GM19324 (cell line): Measurements from ENCODE around the gene CRYBG3.

Source experiments
- ATAC-seq: cut with Tn5 transposase; IDR thresholded peaks from one replicate; pipeline ENCODE4 v1.9.1; 2021; ENCODE audit warnings: mild to moderate bottlenecking, moderate library complexity; ENCODE audit not compliant: unreplicated experiment, low FRiP score

The CRYBG3 gene

GRCh38 chr3:97969541-97969940 lies 147.7 kb downstream of the CRYBG3 start:
- ATAC-seq: no peak

DNA sequence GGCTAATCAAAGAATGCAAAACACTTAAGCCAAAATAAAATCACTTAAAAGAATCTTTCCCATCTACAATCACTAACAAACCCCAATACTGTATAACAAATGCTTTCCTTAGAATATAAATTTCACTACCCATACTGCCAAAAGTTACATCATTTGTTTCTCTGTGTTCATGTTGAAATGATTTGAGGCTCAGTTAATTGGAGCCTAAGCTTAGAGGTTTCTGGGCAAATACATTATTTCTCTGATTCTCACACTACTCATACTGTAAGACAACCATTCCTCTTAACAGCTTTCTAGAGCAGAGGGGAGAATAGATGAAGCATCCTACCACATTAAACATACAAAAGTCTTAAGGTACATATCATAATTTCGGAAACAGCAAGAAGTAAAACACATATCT lies 148.3 kb downstream of the CRYBG3 start:
- ATAC-seq: no peak

GRCh38 chr3:97970956-97971620 lies 149.3 kb downstream of the CRYBG3 start:
- no peak for ATAC-seq

- peak; percentile 93 for ATAC-seq
These were observed 150.1 kb downstream of the CRYBG3 start, which contains the start of gene RIOX2 for GRCh38 chr3:97971679-97972567. Gene RIOX2 (minus strand): TSS chr3:97972431. CDS start chr3:97967593, 4,838 bp downstream.

DNA sequence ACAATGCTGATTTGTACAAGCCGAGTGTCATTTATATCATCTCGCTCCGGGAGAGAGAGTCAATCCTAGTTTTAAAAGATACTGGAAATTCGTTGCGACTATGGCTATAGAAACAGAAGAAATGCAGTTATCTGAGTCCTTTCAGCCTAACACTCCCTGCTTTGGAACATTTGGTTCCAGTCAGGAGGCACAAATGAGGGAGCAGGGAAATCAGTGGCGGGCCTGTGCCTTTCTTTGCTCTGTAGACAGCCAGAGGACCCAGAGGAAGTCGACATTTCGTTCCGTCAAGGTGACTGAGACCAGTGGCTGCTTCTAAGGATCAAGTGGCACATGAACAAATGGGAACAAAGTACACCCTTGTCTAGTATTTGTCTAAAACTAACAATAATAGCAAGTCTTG lies 151.2 kb downstream of the CRYBG3 start:
- ATAC-seq: no peak

GRCh38 chr3:97974996-97975395 lies 153.2 kb downstream of the CRYBG3 start:
- ATAC-seq: no peak

DNA sequence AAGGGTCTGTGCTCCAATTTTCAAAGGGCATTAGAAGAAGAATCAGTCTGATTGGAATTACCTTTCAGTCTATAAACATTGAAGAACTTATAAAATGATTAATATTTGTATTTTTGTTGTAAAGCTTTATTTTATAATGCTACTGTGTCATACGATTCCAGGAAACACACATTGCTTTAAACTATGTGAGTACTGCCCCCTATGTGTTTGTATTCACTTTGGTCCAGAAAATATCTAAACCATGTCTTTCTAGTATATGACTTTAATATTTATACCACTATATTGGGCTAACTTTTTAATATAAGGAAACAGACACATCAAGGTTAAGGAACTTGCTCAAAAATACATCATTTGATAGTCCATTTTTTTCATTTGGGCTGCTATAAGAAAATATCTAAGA lies 153.7 kb downstream of the CRYBG3 start:
- no peak for ATAC-seq

DNA sequence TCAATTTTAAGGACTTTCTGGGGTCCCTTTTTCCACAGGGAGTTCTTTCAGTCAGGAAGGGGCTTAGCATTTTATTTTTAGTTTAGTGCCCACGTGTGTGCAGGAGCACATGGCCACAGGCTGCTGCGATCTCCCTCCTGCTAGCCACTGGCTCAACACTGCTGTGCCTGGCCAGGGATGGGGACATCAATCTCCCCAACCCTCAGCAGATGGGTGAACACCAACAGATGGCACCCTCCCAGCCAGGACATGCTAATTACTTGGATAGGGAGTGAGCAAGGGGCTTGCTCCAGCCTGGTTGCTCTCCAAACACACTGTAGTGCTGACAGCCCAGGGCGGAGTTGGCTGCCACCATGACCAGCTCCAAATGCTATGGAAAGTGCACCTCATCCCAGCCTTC lies 157.8 kb downstream of the CRYBG3 start:
- no peak for ATAC-seq

DNA sequence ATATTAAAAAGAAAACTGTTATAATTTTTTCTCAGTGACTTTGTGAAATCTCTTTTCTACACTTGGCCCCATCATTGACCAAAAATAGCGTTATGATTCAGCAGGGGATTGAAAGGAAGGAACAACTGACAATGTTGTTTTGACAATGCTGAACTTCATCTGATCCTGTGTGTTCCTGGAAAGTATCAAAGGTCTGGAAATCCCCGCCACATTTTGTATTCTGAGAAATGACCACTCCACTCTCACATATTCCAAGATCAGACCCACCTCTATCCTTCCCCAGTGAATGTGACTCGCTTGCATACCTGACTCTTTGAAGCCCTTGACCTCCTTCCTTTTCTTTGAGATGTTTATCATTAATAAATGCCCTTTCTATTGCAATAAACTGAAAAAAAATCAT lies 160.1 kb downstream of the CRYBG3 start:
- no peak for ATAC-seq

DNA sequence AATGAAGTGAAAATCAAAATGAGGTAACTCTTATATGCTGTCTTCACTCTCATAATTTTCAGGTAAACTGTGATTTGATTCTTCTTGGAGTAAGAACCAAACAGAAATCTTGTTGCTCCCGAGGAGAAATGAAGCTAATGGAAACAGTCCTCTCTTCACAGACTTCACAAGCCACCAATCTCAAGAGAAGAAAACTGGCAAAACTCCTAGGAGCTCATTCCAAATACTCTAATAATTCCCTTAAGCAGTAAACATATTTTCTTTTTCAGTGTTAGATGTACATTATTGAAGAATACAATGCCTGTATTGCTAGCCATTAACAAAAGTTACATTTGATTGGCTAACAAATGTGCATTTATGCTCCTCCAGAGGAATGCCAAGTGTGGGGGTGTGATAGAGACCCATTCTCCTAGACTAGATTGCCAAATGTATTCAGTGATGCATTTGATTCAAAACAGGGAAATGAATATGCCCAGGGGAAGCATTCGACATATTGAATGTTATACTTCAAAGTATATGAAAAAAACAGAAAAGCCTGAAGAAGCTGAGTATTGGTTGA lies 162.2 kb downstream of the CRYBG3 start:
- ATAC-seq: no peak

DNA sequence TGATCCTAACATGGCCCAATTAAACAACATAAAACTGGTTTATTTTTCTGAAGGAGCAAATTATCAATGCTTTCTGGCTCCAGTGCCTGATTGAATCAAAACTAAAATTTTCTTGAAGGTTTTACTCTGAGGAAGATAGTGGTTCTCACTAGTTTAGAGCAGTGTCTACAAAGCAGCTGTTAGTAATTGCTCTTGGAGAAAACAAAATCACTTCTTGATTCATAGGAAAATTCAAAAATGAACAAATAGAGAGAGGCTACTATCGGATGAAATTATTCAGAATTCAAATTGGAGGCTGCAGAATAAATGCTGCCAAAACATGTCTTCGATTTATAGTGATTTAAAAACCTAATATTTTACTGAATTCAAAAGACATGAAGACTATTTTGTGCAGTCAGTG lies 165.5 kb downstream of the CRYBG3 start:
- no peak for ATAC-seq

GRCh38 chr3:97988784-97989568 lies 167.2 kb downstream of the CRYBG3 start:
- ATAC-seq: no peak

GRCh38 chr3:97990624-97991292 lies 168.9 kb downstream of the CRYBG3 start:
- no peak for ATAC-seq

GRCh38 chr3:97991293-97991682 lies 169.5 kb downstream of the CRYBG3 start:
- ATAC-seq: no peak

- ATAC-seq: no peak
These were observed 170.8 kb downstream of the CRYBG3 start for GRCh38 chr3:97992547-97993173.

DNA sequence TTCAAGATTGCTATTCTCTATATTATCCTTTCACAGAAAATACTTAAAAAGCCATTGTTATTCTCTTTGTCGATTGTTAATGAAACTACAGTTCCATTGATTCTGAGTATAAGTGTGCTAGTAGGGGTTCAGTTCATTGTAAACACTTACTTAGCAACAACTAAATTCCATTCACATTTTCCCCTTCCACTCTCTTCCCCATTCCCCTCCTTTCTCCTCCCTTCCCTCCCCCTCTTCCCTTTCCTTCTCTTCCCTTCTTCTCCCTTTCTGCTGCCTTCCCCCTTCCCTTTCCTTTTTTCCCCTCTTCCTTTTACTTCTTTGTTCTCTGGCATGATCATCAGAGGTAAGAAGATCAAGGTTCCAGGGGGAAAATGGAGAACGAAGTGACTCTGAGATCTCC lies 171.7 kb downstream of the CRYBG3 start:
- no peak for ATAC-seq

DNA sequence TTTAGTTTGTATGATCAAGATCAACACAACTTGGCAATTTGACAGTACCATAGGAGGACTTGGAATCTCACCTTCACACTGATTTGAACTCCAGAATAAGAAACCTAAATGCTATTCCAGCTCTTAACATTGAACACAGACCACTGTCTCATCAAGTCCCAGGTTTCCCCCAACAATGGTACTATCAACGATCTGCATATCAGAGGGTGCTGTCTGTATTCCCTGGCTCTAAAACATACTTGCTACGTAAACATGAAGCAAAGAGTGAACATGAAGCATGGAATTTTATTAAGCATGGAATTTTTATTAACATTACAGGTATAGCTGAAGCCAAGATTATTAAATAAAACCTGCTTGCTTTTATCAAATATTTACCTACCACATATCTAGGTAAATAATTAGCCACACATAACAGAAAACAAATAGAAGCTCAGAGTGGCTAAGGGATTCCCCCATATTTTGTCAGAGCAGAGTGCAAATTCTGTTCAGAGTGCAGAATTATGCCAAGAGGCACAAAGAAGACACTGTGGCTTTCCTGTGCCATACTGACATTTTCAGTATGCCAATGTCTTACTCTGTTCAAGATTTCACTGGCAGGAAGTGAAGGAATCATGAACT lies 172.6 kb downstream of the CRYBG3 start:
- no peak for ATAC-seq
